HG03378 (cell line): ENCODE results near the gene FAM3C.
"Not testable (repeated sequence)": the region's sequence is repeated elsewhere in the genome, so short reads cannot be mapped to it uniquely, and the experiment has no call there.

Experiments used
- ATAC-seq: cut with Tn5 transposase; IDR thresholded peaks from one replicate; pipeline ENCODE4 v1.9.1; 2021; ENCODE audit warnings: mild to moderate bottlenecking, moderate library complexity; ENCODE audit not compliant: unreplicated experiment

FAM3C gene, protein sequence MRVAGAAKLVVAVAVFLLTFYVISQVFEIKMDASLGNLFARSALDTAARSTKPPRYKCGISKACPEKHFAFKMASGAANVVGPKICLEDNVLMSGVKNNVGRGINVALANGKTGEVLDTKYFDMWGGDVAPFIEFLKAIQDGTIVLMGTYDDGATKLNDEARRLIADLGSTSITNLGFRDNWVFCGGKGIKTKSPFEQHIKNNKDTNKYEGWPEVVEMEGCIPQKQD

GRCh38 chr7:121395961-121396757, at the start of gene FAM3C:
Gene FAM3C, minus strand, starts transcription at chr7:121396308. Its CDS starts 13,339 bp downstream, at chr7:121382969.
- peak; percentile 74 for ATAC-seq

DNA sequence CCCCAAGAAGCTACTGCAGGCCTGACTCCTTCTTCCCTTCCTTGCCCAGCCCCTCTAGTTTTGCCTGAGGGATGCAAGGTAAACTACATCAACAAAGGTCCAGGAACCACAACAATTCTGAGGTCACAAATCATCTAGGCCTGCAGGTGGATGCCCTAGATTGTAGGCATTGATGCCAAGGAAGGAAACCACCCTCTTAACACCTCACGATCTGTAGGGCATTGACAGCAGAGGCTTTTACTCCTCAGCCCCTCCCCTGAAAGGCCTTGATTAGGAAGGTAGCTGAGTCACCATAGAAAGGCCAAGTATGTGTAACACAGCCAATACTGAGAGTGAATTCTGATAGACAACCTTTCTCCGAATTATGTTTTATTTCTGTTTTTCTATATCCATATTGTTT, 46.7 kb upstream of the FAM3C start:
- no peak for ATAC-seq

- ATAC-seq: no peak
Observed at GRCh38 chr7:121440857-121441503, 44.9 kb upstream of the FAM3C start.

- ATAC-seq: peak; percentile 41
Observed at GRCh38 chr7:121438043-121438955, 42.2 kb upstream of the FAM3C start.

GRCh38 chr7:121437470-121437869, 41.4 kb upstream of the FAM3C start:
- ATAC-seq: no peak

- ATAC-seq: no peak
Observed at GRCh38 chr7:121436688-121437087, 40.6 kb upstream of the FAM3C start.

DNA sequence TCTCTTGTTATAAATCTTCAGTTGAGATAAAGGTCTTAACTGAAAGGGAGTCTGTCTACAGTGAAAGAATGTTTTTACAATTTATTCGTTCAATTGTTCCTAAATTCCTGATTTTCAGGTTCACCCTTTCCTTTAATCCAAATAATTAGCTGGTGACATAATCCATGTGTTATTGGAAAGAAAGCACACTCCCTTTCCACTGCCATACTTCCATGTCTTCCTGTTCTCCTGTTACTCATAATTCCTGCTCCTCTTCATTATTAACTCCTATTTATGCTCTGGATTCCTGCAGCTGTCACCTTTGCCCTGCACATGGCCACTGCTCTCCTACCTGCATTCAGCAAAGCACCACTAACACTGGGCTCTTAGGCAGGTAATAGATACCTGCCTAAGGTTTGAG, 40.0 kb upstream of the FAM3C start:
- no peak for ATAC-seq

GRCh38 chr7:121433775-121434174, 37.7 kb upstream of the FAM3C start:
- ATAC-seq: peak; percentile 50

DNA sequence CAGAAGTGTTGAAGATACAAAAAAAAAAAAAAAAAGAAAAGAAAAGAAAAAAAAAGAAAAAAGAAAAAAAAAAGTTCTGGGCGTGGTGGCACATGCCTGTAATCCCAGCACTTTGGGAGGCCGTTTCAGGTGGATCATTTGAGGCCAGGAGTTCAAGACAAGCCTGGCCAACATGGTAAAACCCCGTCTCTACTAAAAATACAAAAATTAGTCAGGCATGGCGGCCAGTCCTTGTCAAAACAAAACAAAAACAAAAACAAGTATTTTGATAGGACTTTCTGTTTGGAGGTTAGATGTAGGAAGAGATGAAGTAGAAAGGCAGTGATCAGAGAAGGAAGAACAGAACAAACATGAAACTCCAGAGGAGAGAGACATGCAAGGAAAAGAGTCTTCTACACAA, 36.4 kb upstream of the FAM3C start:
- peak; percentile 84 for ATAC-seq

GRCh38 chr7:121431996-121432395, 35.9 kb upstream of the FAM3C start:
- no peak for ATAC-seq

DNA sequence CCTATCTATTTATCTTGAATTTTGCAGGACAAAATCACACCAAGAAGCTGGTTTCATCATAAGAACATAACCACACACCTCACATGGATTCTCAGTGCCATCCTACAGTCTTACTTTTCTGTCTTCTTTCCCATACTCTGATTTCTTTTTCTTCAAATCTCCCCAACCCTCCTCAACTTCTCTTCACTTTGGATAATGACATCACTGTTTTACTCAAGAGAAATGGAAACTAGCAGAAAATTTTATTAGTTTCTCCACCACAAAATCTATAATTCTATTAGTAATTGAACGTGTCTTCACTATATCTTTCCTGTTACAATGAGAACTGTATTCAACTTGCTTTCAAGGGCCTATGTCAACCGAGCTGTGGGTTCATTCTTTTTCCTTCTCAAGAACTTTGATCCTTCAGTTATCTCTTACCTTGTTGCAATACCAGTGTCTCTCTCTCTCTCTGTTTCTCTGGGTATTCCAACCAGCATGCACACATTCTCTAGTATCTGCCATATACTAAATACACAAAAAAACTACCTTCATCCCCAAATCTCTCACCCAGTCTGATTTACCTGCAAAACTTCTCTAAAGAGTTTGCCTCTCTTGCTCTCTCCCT, 35.4 kb upstream of the FAM3C start:
- ATAC-seq: no peak

- no peak for ATAC-seq
Observed at GRCh38 chr7:121430558-121430957, 34.5 kb upstream of the FAM3C start.

GRCh38 chr7:121429798-121430197, 33.7 kb upstream of the FAM3C start:
- no peak for ATAC-seq

GRCh38 chr7:121428855-121429489, 32.9 kb upstream of the FAM3C start:
- no peak for ATAC-seq

GRCh38 chr7:121421743-121422142, 25.6 kb upstream of the FAM3C start:
- not testable (repeated sequence) for ATAC-seq

- ATAC-seq: no peak
Observed at GRCh38 chr7:121420976-121421375, 24.9 kb upstream of the FAM3C start.

GRCh38 chr7:121419201-121420148, 23.4 kb upstream of the FAM3C start:
- ATAC-seq: no peak

DNA sequence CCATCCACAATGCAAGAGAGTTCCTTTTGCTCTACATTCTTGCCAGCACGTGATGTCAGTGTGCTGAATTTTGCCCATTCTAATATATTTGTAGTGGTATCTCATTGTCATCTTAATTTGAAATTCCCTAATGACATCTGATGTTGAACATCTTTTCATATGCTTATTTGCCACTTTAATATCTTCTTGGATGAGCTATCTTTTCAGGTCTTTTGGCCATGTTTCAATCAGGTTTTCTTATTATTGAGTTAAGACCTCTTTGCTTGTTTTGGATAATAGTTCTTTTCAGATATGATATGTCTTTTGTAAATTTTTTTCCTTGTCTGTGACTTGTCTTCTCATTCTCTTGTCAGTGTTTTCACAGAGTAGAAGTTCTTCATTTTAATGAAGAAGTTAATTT, 20.4 kb upstream of the FAM3C start:
- no peak for ATAC-seq

DNA sequence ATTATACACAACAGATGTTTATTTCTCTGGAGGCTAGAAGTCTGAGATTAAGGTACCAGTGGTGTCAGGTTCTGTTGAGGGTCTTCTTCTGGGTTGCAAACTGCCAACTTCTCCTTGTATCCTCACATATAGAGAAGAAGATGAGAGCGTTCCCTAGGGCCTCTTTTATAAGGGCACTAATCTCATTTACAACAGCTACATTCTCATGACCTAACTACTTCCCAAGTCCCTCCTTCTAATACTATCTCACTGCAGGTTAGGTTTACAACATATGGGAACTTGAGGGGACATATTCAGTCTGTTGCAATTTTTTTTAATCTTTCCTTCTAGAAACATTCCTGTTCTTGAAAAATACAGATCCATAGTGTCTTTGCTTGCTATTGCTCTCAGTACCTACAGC, 18.3 kb upstream of the FAM3C start:
- ATAC-seq: no peak
